Tibial nerve (tissue), 4 donors: ENCODE results near the gene EML5.

Experiments
- EP300 ChIP-seq, 2 donors: sonication (generic); formaldehyde crosslinking; IDR thresholded peaks; one replicate each; pipeline ENCODE4 v1.6.1; 2017; ENCODE audit warnings: antibody characterized with exemption in 2 of 2, mild to moderate bottlenecking in 1 of 2
- POLR2A ChIP-seq, 2 donors: fragments of 450-650 bp; IDR thresholded peaks; one replicate each; pipeline ENCODE4 v1.6.1; 2017; ENCODE audit warnings: antibody characterized with exemption in 2 of 2, mild to moderate bottlenecking in 2 of 2, moderate library complexity in 2 of 2
- TF ChIP-seq, protein P1 (sequence below), 5 experiments: fragments of 200-600 bp in 3 of 5; fragments of 450-650 bp in 2 of 5; sonication (generic) in 3 of 5; IDR thresholded peaks; one replicate each; pipeline ENCODE4 v1.5.1; 2016 to 2019; ENCODE audit warnings: antibody characterized with exemption in 5 of 5, mild to moderate bottlenecking in 3 of 5, moderate library complexity in 2 of 5

GRCh38 chr14:88790501-88791251 lies 2.1 kb downstream of the EML5 start:
- TF ChIP-seq, protein P1, sequence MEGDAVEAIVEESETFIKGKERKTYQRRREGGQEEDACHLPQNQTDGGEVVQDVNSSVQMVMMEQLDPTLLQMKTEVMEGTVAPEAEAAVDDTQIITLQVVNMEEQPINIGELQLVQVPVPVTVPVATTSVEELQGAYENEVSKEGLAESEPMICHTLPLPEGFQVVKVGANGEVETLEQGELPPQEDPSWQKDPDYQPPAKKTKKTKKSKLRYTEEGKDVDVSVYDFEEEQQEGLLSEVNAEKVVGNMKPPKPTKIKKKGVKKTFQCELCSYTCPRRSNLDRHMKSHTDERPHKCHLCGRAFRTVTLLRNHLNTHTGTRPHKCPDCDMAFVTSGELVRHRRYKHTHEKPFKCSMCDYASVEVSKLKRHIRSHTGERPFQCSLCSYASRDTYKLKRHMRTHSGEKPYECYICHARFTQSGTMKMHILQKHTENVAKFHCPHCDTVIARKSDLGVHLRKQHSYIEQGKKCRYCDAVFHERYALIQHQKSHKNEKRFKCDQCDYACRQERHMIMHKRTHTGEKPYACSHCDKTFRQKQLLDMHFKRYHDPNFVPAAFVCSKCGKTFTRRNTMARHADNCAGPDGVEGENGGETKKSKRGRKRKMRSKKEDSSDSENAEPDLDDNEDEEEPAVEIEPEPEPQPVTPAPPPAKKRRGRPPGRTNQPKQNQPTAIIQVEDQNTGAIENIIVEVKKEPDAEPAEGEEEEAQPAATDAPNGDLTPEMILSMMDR (IDR thresholded peaks at IDR 0.05) = no peak
- TF ChIP-seq EP300 (IDR thresholded peaks at IDR 0.05) (no peak), POLR2A (IDR thresholded peaks at IDR 0.05) (no peak)
